Upper lobe of left lung (tissue), 4 donors: ENCODE measurements around the gene FLOT2.

Experiments
- EP300 ChIP-seq, 4 donors: sonication (generic); formaldehyde crosslinking; IDR thresholded peaks; one replicate each; pipeline ENCODE4 v1.5.1; 2017; ENCODE audit warnings: antibody characterized with exemption in 4 of 4, control low read depth in 2 of 4
- TF ChIP-seq, protein P1 (sequence below), 6 experiments: fragments of 450-650 bp in 4 of 6; fragments of 200-600 bp in 2 of 6; sonication (generic) in 2 of 6; IDR thresholded peaks; one replicate each; pipeline ENCODE4 v1.5.1; 2016 to 2019; ENCODE audit warnings: antibody characterized with exemption in 6 of 6

DNA sequence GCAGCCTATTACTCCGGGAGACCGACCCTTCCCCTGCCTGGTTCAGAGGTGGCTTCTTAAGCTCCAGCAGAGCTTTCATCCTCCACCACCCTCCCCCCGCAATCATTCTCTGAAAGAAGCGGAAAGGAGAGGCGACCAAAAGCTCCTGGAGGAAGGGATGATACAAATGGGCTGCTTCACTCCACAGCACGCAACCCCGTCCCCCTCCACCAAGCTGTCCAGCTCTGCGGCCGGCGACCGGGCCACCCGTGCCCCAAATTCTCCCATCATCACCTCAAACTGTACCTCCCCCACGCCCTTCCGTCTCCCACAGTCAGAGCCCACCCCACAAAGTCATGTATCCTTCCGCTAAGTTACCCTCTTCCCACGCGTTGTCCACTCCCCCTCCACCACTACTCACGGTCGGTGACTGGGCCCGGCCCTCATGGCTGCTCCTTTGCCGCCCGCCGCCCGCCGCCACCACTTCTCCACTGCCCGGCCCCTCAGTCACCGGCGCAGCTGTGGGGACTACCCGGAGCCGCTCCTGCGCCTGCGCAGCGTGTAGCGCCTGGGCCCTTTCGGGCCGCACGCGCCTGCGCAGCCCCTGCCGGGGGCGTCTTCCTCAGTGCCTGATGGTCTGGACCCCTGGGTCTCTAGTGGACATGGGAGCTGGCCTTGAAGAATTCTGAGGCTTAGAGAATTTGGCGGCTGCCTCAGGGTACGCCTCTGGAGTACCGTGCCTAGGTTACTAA is 55.1 kb downstream of the FLOT2 start, which contains the start of gene FAM222B:
- TF ChIP-seq, protein P1, sequence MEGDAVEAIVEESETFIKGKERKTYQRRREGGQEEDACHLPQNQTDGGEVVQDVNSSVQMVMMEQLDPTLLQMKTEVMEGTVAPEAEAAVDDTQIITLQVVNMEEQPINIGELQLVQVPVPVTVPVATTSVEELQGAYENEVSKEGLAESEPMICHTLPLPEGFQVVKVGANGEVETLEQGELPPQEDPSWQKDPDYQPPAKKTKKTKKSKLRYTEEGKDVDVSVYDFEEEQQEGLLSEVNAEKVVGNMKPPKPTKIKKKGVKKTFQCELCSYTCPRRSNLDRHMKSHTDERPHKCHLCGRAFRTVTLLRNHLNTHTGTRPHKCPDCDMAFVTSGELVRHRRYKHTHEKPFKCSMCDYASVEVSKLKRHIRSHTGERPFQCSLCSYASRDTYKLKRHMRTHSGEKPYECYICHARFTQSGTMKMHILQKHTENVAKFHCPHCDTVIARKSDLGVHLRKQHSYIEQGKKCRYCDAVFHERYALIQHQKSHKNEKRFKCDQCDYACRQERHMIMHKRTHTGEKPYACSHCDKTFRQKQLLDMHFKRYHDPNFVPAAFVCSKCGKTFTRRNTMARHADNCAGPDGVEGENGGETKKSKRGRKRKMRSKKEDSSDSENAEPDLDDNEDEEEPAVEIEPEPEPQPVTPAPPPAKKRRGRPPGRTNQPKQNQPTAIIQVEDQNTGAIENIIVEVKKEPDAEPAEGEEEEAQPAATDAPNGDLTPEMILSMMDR (IDR thresholded peaks at IDR 0.05): peak in 3 of 6 experiments; percentile 15 to 24 (median 18)
- no peak for TF ChIP-seq EP300 (IDR thresholded peaks at IDR 0.05)
